Activated T-cell treated with anti-CD3 and anti-CD28 coated beads for 48 hours (primary cell): ENCODE data around the gene GBA2.
A peak's percentile ranks its signal among the peaks of the same experiment; 100 is the strongest.

ENCODE experiments used
- DNase-seq: peaks from one replicate; pipeline ENCODE4 v3.0.0-alpha.2; 2020; ENCODE audit warnings: low read depth

The GBA2 gene

DNA sequence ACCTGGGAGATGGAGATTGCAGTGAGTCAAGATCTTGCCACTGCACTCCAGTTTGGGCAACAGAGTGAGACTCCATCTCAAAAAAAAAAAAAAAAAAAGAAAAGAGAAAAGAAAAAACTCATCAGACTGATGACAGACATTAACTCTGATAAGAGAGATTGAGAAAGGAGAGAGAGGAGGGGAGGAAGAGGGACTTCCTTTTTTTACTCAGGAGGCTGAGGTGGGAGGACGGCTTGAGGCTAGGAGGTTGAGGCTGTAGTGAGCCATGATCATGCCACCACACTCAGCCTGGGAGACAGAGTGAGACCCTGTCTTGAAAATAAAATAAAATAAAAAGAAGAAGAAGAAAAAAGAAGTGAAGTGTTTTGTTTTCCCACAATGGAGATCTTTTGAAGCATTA lies 14.8 kb upstream of the GBA2 start:
- DNase-seq: no peak

DNA sequence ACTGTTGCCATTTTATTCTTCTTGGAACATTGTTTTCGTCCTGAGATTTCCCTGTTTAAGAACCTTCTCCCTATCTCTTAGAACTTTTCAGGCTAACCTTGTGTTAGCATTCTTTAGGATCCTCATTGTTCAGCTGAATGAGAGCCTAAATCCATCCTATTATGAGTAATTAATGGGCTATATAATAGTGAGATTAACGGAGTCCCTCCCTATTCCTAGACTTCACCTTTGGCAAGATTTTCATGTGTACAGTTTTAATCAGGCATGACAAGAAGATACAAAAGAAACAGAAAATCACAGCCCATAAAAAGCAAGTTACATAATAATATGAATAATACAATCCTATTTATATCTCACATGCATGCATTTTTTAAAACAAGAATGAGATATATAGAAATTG lies 14.2 kb upstream of the GBA2 start:
- no peak for DNase-seq

DNA sequence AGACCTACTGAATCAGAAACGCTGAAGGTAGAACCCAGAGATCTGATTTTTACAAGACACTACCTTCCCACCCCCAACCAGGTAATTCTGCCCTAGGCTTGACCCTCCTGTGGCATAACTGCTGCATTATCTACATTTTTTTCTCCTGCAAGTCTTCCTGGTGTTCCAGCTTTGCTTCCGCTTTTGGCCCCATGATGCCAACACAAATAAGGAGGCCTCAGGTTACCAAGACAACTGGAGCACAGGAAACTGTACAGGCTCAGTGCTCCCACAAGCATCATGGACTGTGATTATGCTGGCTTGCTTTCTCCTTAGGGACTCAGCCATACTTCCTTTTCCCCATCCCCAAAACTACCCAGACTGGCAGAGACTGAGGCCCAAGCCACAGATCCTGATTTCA lies 11.6 kb upstream of the GBA2 start:
- no peak for DNase-seq

DNA sequence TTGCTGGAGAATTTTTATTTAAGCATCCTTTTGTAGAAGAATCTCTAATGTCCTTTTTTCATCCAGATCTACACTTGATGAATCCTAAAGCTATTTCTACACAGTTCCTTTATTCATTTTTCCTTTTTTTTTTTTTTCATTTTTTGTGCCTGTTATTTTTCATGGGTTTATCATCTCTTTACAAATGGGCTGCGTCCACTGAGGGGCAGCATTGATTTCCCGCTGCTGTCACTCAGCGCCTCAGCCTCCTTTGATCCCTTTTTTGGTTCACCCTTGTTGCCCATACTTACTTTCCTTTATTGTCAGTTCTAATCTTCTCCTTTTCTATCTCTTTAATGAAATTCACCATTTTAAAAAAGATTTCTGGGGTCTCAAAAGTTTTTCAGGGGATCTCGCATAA lies 10.8 kb upstream of the GBA2 start:
- no peak for DNase-seq

DNA sequence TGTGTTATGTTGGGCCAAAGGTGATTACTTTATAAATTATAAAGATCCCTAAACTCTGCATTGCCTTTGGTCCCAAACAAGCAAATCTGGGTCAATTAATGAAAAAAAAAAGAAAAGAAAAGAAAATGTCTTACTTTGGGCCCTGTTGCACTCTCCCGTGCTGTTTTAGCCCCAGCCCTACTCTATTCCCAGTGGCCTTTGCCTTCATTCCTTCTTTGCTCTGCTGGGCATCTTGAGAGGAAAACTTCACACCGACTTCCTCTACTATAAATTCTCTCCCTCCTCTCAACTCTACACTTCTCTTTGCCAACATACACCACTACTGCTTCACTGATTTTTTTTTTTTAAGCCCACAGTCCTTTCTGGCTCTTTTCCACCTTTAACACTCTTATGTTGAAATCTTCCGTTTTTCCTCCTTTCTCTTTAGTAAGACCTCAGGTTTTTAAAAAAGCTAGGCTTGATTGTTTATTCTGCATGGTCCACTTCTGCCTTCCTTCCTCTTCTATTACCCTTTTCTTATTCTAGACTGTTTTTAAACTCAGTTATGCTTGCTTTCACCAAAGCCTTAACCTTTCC lies 9.5 kb upstream of the GBA2 start:
- DNase-seq: no peak

DNA sequence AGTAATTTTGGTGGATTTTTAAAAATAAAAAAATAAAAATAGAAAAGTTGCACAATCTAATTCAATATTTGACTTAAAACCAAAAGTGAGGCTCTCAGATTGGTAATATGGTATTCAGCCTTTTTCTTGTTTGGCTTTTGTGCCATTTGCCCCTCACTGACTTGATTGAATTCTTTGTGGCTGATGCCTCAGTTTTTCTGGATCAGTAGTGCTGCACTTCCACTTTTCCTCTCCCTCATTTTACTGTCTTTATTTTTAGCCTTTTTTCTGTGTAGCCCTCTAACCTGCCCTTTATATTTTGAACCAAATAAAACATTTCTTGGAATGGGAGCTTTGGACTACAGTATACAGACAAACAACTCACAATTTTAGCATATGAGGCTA lies 8.9 kb upstream of the GBA2 start:
- no peak for DNase-seq

DNA sequence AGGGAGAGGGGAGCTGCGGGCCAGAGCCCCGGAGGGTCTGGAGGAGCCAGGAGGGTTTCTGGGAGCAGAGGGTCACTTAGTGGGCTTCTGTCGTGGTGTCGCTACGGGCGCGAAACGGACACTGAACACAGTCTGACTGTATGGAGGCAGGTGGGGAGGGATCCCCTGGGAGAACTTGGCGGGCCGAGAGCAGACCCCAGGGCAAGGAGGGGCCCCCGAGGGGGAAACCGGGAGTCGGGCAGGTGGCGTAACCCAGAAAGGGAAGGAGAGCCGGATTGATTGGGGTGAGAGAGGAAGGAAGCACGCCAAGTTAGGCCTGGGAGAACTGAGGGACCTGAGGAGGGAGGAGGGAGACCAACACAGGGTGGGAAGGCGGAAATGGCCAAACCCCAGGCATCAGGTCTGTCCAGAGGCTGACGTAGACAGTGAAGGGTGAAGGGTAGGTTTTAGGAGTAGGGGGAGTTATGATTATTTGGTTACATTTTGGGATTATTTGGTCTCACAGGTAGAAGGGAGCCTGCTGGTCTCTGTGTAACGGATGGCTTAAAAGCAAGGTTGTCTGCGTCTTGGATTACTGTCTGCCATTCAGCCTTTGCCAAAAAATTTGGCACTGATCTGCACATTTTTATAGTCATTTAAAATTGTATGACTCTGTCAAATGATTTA lies 8.3 kb upstream of the GBA2 start:
- DNase-seq: no peak

DNA sequence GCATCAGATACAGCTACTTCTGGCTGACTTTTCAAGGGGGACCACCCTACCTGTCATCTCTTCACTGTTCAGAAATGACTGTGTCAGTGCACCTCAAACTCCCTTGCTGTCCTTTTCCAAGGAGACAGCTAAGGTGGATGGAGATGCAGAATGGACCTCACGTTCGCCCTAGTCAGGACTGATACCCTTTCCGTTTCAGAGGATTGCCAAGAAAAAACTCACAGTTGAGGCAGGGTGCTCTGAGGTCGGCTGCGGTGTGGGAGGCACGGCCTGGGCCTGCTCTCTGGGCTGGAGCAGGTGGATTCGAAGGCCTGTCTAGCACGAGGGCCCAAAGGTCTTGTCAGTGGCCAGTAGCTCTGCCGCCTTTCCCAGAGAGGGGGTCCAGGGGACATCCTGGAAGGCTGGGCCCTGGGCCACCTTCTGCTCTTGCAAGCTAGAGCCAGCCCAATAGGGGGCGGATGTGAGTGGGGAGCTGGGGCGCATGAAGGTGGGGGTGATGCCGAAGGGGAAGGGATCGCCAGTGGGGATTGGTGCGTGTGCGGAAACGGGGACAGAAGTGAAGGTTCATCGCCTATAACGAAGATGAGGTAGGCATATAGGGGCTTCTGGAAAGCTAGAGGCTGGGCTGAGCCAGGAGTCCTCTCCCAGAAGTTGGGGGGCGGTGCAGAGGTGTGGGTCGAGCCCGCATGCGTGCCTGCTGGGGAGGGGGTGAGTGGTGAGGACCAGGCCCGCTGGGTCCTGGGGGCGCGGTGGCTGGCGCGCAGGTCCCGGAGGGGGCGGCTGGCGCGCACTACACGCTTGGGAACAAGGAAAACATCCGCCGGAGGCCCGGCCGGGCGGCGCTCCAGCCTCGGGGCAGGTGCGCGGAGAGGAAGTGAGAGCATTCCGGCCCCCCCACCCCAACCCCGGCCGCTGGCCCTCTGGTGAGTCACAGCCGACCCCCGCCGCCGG lies 7.5 kb upstream of the GBA2 start:
- peak; percentile 76 for DNase-seq

DNA sequence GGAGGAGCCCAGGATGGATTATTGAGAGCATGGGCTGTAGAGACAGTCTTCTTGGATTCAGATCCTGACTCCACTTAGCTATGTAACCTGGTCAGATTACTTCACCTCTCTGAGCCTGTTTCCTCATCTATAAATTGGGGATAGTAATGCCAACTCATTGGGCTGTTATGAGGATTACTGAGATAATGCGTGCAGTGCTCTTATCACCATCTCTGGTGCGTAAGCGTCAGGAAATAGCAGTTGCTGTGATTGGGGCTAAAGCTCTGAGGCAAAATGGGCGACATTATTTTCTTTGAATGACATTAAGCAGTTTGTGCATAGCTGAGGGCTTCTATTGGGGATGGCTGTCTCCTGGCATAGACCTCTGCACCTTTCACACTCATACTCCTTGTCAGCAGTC lies 6.0 kb upstream of the GBA2 start:
- DNase-seq: no peak

DNA sequence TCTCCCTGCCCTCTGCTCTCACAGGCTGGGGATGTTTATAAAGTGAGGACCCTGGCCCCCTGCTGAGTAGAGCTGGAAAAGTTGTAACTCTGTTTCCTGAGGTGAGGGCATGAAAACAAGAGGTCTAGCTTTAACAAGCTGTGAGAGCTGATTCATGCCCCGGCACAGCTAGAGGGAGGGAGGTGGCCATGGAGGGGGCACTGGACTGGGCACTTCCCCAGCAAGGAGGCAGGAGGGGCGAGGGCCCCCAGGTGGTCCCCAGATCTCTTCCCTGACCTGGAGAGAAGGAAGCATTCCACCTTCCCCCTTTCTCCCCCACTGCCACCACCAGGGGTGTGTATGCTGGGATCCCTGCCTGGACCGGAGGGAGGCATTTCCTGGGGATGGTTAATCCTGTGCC lies 5.2 kb upstream of the GBA2 start, which contains the start of gene MSMP:
Gene MSMP, minus strand, starts transcription at position 13 of the 400 bp plus-strand sequence. CDS start 147 bp downstream, outside the sequence.
- DNase-seq: no peak

DNA sequence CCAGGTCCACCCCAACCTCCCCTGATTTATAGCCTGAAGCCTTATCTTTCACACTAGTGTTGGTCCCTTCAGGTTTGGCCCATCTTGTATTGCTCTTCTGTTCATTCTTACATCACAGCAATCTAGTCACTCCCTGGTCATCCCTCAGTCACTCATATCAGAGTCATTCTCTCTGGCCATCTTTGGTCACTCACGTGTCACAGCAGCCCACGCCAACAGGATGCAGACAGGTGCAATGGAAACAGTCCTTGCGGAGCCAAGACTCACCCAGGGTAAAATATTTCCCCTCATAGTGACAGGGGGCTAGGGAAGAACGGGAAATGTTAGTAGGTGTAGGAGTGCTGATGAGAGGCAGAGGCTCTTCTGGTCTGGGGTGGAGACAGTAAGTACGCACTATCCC lies 4.4 kb upstream of the GBA2 start:
- no peak for DNase-seq

DNA sequence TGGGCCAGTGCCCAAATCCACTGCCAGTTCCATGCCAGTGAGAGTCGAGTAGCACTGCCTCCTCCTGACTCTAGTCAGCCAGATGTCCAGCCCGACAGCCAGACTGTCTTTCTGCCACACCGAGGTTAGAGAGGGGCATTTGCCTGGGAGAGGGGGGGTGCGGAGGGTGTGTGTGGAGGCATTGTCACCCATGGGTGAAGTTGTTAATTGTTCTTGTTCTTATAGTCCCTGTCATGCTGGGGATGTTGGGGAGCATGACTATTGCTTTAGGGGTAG lies 1.2 kb upstream of the GBA2 start:
- no peak for DNase-seq

DNA sequence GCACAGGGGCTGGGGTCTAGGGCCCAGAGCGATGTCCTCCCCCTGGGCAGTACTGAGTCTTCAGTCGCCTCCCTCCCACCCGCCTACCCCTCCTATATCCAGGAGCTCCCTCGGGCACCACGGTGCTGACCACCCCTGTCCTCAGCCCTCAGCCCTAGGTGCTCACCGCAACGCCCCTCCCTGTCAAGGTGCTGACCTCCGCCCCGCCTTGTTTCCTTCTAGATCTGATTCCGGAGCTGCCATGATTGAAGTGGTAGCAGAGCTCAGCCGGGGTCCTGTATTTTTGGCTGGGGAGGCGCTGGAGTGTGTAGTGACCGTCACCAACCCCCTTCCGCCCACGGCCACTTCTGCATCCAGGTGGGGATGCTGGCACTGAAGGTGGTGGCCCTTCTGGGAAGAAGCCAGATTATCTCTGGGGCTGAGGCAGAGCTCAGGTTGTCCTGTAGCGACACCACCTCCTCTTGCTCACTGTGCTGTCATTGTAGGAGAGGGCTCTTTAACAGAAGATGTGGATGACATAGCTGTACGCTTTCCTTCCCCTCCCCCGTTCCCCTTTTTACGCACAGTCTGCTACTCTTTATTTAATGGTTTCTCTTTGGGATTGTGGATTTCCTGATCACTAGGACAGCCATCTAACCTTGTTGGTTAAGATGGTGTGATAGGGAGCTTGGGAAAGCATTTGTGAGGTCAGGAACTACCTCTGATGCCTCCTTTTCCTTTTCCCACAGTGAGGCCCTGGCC lies 657 bp upstream of the GBA2 start:
- DNase-seq: peak; percentile 22

DNA sequence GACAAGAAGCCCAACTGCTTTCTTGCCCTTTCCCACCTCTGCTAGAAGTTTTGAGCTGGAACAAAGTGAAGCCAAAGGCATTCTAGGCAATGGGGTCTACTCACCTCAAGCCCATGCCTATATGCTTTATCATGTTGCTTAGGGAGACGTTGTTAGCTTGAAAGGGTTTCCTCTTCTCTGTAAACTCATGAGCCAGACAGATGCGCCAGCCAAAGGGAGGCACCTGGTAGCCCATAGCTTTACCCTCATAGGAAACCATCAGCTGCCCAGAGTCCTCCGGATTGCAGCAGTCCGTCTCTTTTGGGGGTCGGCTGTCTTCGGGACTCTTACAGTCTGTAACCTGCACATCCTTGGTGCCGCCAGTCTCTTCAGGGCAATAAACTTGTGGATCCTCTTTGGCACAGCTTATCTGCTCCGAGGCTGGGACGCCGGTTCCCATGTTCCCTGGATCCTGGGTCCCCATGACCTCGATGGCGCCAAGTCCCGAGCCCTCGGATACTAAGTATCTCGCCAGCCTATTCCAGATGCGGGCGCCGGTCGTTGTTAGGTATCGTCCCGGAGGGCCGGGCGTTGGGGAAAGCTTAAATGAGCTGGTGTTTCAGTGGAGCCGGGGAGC lies 678 bp downstream of the GBA2 start:
- DNase-seq: no peak

DNA sequence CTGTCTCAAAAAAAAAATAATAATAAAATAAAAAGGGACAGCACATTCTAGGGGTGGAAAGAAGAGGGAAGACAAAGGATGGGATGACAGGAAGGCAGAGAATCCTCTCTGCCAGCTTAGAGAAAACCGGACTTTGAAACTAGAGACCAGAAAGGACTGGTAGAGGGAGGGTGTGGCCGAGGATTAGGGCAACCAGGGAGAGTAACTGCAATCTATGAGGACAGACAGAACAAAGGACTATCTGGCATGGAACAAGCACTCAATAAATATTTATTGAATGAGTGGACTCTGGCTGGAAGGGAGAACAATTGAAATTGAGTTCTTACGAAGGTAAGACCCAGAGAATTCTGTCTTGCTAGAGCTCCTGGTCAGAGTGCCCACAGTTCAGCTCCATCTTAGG lies 2.4 kb downstream of the GBA2 start:
- DNase-seq: no peak

DNA sequence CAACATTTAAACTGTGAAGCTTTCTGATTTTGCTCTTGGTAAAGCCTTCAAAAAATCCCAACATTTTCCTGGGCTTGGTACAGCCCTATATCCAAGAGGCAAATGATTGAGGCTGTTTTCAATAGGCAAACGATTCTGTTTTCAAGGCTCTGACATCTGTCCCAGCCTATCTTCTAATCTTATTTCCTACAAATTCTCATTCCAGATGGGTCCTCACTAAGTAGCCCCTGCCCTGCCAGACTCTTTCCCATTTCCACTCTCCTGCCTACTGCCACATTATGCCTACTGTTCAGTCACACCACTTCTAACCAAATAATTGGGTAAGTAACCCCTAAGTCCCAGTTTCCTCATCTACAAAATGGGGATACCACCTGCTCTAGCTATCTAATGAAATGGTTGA lies 3.5 kb downstream of the GBA2 start:
- no peak for DNase-seq

DNA sequence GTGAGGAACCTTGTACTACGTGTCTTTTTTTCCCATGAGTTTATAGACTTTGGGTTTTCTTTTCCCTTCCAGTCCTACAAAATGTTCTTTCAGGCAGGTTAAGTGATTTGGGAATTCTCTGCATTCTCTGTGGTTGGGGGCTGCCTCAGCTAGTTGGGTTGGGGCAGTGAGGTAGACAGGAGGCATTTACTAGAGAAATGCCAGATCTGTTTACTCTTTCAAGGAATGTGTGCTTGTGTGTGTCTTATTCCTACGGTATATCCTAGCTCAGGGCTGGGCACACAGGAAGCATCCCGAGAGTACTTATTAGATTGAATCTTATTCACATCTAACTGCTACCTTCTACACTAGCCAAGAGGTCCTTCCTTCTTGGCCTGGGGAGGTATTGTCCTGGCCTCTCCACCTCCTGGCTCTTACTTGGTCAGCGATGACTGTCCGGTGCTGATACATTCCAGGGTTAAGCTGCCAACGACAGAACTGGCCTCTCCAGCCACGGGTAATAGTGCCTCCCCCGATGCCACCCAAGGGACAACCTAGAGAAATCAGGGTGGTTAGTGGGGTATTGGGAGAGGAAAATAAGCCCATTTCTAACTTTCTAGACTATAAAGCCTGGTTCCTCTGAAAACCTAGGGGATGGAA lies 5.0 kb downstream of the GBA2 start:
- no peak for DNase-seq

DNA sequence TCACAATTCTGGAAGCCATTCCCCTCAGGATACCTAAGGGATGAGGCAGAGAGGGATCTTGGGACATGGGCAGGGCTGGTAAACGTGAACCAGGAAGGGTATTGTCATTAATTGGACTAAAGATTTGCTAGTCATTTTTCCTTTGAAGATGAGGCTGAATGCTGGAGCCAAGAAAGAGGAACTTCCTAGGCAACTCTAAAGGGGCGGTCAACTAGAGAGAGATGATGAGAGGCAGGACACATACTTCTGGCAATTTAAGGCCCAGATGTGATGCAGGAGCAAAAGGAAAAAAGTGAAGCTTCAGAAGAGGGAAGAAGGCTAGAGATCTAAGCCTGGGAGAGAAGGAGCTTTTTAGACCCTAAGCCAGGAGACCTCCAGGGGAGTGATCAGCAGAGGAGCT lies 5.6 kb downstream of the GBA2 start:
- no peak for DNase-seq

DNA sequence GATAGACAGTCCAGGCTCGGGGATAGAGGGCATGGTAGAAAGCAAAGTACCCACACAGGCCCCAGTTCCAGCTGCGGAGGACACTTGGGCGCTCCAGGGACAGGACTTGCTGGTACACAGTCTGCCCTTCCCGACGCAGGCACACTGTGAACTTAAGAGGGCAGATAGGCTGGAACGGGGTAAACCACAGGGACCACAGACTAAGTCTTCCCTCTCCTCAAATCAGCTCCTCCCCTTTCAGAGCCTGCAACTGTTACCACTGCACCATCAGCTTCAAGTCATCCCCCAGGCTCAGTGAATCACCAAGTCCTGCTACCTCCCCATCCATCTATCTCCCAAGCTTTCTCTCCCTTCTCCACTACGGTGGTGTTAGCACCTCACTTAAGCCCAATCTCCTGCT lies 7.3 kb downstream of the GBA2 start:
- DNase-seq: no peak

DNA sequence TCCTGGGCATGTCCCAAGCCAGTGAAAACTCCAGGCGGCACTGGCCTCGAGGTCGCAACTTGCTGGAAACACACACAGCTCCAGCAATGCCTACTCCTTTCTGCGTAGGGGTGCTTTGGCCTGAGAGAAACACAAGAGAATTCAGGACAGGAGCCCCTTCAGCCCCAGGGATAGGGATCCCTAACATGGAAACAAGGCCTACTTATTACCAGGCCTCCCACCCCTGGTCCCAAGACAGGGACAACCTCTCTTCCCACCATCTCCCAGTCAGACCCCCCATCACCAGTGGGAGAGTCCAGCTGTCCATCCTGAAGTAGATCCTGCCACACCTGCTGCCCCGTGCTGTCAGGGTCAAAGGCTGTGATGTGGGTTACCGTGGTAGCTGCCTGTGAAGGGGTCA lies 8.8 kb downstream of the GBA2 start:
- DNase-seq: no peak

DNA sequence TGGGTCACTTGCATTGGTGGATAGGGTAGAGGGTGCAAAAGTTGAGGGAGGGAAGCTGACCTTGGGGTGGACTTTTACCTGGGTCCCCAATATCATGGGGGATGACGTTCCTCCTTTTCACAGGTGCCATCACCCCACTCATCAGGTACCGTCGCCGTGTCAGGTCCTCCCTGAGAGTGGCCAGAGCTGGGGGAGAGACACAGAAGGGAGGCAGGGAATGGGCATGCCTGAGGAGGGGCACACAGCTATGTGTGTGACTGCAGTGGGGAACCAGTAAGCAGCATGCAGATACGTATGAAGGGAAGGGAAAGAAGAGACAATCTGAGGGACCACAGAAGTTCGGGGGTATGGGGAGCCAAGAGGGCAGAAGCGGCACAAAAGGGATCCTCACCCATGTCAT lies 10.1 kb downstream of the GBA2 start:
- DNase-seq: no peak

DNA sequence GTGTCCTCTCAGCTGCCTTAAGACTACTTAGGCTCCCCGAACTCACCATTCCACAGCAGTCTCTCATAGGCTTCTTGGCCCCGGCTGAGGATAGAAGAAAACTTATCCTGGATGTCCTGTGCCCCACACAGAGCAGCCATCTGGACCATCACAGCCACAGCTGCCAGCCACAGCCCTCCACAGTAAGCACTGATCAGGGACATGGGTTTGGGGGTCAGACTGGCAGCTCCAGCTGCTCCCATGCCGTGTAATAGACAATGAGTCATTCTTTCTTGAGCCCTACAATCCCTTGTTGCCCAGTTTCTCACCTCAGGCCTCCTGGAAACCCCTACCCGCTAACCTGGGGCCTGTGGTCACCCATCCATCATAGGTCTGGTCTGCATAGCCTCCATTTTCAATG lies 10.8 kb downstream of the GBA2 start:
- no peak for DNase-seq
